Muscle layer of duodenum (tissue), 2 donors: ENCODE results near the gene CTNNAL1.
A peak's percentile ranks its signal among the peaks of the same experiment; 100 is the strongest.

Source experiments
- H3K27ac ChIP-seq: one replicate; pipeline ENCODE4 v1.7.0; 2013; ENCODE audit warnings: mild to moderate bottlenecking, low read length
- H3K27me3 ChIP-seq: one replicate; pipeline ENCODE4 v1.7.0; 2013; ENCODE audit warnings: low read depth, mild to moderate bottlenecking, control low read depth, low read length
- H3K36me3 ChIP-seq, 2 donors: one replicate each; pipeline ENCODE4 v1.7.0; 2013; ENCODE audit warnings: low read length in 2 of 2, control low read depth in 1 of 2, mild to moderate bottlenecking in 1 of 2; ENCODE audit not compliant: insufficient read depth in 2 of 2, control insufficient read depth in 1 of 2
- H3K4me1 ChIP-seq, 2 donors: one replicate each; pipeline ENCODE4 v1.7.0; 2013; ENCODE audit warnings: low read length in 2 of 2, mild to moderate bottlenecking in 2 of 2, control low read depth in 1 of 2, moderate library complexity in 1 of 2; ENCODE audit not compliant: insufficient read depth in 2 of 2, control insufficient read depth in 1 of 2
- H3K4me3 ChIP-seq, 2 donors: one replicate each; pipeline ENCODE4 v1.7.0; 2013; ENCODE audit warnings: low read length in 2 of 2, low read depth in 1 of 2, mild to moderate bottlenecking in 1 of 2
- H3K9me3 ChIP-seq, 2 donors: one replicate each; pipeline ENCODE4 v1.7.0; 2013; ENCODE audit warnings: low read length in 2 of 2, control low read depth in 1 of 2, mild to moderate bottlenecking in 1 of 2; ENCODE audit not compliant: control insufficient read depth in 1 of 2
- donor health status: healthy.

Gene CTNNAL1

DNA sequence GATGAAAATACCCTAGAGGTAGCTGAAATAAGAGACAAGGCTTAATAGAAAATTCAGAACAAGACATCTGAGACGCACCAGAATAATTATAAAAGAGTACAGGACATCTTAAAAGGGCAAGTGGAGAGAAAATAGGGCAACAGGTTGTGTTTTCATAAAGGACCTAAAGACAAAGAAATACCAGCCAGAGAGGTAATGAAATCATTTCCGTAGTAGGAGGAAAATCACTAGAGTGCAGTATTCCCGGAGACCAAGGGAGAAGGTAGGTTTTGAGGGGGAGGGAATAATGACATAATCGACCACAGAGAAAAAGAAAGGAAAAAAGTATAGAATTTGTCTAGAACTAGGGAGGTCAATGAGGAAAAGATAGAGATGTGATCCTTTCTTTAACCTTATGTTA is 26.2 kb upstream of the CTNNAL1 start:
- peaks cover 0 to 12% of the 10 kb centered on the region in 2 donors for H3K4me1 ChIP-seq
- H3K27me3 ChIP-seq, result no peaks in the 10 kb centered on the region
- no peak overlapping the region for H3K27ac ChIP-seq
- no peaks in the 10 kb centered on the region for H3K9me3 ChIP-seq
- no peak overlapping the region for H3K4me3 ChIP-seq
- H3K36me3 ChIP-seq, result peaks cover 22 to 42% of the 10 kb centered on the region in 2 donors

DNA sequence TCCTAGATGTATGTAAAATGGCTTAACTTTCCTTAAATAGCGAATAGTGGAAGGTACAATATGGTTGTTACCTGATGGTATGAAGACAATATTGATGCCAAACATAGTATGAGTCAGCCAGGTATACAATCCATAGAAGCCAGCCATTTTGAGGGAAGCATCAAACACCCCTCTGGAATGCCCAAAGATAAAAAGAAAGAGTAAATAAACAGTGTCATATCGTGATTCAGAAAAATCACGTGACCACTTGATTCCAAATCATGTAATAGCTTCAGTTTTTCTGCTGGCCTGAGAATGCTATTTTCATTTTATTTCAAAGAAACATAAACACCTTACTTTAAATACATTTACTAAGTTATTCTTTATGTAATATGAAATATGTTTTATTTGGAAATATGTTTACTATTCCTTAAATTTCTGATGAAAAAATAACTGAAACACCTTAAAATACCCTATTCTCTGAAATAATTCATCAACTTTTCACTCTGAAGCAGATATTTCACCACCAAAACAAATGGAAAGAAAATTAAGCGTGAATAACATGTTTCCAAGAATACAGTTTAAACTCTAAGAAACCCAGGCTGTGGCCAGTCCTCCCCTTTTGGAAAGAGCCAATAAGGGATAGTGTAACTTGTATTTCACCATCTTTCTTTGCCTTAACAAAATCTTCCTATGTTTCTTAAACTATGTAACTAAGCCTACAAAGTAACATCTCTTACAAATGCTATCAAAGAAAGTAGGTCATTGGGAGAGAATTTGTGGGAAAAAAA is 24.8 kb upstream of the CTNNAL1 start:
- H3K27ac ChIP-seq, result no peak overlapping the region
- H3K27me3 ChIP-seq, result no peaks in the 10 kb centered on the region
- no peak overlapping the region for H3K4me3 ChIP-seq
- H3K9me3 ChIP-seq, result no peaks in the 10 kb centered on the region
- H3K4me1 ChIP-seq, result peaks cover 0 to 12% of the 10 kb centered on the region in 2 donors
- H3K36me3 ChIP-seq, result peaks cover 11 to 33% of the 10 kb centered on the region in 2 donors

DNA sequence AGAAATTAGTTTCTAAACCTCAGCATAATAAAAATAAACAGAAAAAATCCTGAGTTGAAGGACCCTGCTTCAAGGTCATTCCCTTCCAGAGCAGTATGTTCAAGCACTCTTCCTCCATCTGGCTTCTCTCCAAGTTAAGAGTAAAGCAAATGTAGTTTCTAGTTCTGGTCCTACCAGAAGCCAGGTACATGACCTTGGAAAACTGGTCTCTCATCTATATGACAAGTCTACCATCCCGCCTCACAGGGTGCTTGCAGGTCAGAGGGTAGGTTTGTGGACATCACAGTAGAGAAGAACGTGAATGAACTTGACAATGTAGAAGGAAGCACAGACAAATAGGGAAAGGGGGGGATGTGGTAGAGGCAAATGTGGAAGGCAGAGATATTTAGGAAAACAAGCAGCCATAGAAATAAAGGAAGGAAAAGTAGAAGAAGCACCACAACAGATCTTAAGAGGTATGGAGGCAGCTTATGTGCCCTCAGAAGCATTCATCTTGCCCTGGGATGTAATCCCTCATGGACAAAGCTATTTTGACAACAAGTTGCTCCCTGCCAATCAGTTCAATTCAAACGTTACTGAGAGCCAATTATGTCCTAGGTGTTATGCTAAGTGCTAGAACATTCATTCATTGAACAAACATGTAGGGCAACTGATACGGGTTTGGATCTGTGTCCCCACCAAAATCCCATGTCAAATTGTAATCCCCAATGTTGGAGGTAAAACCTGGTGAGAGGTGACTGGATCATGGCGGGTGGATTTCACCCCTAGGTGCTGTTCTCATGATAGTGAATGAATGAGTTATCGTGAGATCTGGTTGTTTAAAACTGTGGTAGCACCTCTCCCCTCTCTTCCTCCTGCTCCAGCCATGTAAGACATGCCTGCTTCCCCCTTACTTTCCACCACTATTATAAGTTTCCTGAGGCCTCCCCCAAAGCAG is 23.7 kb upstream of the CTNNAL1 start:
- Histone ChIP-seq H3K27ac (peak overlapping the region; percentile 48), H3K27me3 (no peaks in the 10 kb centered on the region), H3K4me1 (peaks cover 0 to 12% of the 10 kb centered on the region in 2 donors), H3K9me3 (no peaks in the 10 kb centered on the region), H3K36me3 (peaks cover 10 to 29% of the 10 kb centered on the region in 2 donors), H3K4me3 (no peak overlapping the region)

DNA sequence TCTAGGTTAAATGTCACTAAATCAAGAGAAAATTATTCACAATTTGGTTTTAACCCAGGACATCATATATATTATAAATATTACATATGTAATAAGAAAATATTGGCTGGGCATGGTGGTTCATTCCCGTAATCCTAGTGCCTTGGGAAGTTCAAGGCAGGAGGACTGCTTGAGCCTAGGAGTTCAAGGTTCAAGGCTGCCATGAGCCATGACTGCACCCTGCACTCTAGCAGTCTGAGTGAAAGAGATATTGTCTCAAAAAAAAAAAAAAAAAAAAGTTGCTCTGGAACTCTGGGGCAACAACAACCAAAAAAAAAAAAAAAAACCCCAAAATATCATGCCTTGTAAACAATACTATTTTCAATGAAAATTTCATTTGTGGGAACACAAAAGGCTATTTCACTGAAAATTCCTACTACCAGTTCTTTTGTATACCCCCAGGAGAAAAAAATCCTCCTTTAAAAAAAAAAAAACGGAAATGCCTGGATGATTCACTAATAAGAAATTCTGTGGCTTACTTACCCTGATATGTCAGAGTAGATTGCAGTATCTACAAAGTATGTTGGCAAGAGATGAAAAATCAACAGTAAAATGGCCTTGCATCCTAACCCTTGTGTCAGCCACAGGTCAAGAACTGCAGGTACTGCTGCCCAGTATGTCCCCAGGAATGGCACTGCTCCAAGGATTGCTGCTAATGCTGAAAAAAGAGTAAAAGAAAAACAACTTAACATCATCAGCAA is 22.6 kb upstream of the CTNNAL1 start:
- Histone ChIP-seq H3K9me3 (no peaks in the 10 kb centered on the region), H3K36me3 (peaks cover 13 to 20% of the 10 kb centered on the region in 2 donors), H3K27me3 (no peaks in the 10 kb centered on the region), H3K4me1 (peaks cover 0 to 12% of the 10 kb centered on the region in 2 donors), H3K4me3 (no peak overlapping the region), H3K27ac (peak overlapping the region; percentile 48)

DNA sequence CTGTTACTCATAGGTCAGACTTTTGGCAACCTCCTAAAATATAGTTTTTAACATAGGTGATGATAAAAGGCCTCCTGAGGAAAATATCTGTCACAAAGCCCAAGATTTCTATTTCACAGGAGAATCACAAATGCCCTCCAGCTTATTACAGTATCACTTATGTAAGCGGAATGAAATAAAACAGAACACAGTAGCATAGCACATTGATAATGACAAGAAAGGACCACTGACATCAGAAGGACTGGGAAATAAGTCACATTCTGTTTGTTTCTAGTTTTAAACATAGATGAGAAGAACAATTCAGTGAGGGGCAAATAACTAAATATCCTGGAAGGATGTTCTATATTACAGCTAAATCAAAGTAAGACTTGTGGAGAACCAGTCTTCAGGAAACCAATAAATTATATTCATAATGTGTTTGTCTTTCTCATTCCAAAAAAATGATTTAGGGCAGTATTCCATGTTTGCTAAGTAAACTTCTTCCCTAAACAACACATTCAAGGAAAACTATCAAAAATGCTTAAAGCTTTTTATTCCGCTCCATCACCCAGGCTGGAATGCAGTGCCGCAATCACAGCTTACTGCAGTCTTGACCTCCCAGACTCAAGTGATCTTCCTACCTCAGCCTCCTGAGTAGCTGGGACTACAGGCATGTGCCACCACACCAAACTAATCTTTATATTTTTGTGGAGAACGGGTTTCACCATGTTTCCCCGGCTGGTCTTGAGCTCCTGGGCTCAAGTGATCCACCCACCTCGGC is 20.8 kb upstream of the CTNNAL1 start:
- no peak overlapping the region for H3K4me3 ChIP-seq
- H3K36me3 ChIP-seq, result peaks cover 8 to 13% of the 10 kb centered on the region in 2 donors
- H3K27me3 ChIP-seq, result no peaks in the 10 kb centered on the region
- no peak overlapping the region for H3K27ac ChIP-seq
- H3K4me1 ChIP-seq, result peaks cover 0 to 12% of the 10 kb centered on the region in 2 donors
- no peaks in the 10 kb centered on the region for H3K9me3 ChIP-seq

DNA sequence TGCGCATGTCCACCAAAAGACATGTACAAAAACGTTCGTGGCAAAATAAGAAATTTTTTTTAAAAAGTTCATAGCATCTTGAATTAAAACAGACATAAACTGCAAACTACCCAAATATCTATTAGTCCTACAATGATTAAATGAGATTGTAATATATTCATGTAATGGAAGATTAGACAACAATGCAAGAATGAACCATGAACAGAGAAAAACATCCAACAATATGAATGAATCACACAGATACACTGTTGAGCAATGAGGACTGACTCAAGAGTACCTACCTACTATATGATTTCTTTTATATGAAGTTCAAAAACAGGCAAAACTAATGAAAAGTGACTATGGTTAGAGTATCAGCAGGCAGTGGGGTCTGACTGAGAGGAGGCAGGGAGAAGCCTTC is 17.9 kb upstream of the CTNNAL1 start:
- H3K9me3 ChIP-seq, result no peaks in the 10 kb centered on the region
- no peak overlapping the region for H3K27ac ChIP-seq
- H3K36me3 ChIP-seq, result peaks cover 4 to 9% of the 10 kb centered on the region in 2 donors
- peaks cover 5 to 20% of the 10 kb centered on the region in 2 donors for H3K4me1 ChIP-seq
- no peak overlapping the region for H3K4me3 ChIP-seq
- no peaks in the 10 kb centered on the region for H3K27me3 ChIP-seq

DNA sequence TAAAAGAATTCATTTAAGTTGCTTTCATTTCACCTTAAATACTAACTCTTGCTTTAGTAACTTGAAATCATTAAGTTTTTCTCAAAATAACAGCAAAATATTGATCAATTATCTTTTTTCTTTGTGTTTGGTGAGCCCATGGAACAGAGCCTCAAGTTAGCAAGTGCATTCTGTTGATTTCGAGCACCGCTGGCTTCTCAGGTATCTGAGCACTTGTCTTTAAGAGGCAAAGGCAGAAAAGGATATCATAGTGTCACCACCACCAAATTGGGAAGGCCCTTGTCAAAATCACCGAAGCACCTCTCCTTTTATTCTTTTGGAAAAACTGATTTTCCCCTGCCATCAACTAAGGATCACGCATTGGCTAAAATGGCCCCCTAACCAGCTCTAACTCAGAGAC is 17.1 kb upstream of the CTNNAL1 start:
- Histone ChIP-seq H3K27ac (no peak overlapping the region), H3K36me3 (peaks cover 4 to 9% of the 10 kb centered on the region in 2 donors), H3K9me3 (no peaks in the 10 kb centered on the region), H3K4me3 (no peak overlapping the region), H3K27me3 (no peaks in the 10 kb centered on the region), H3K4me1 (peaks cover 5 to 21% of the 10 kb centered on the region in 2 donors)

DNA sequence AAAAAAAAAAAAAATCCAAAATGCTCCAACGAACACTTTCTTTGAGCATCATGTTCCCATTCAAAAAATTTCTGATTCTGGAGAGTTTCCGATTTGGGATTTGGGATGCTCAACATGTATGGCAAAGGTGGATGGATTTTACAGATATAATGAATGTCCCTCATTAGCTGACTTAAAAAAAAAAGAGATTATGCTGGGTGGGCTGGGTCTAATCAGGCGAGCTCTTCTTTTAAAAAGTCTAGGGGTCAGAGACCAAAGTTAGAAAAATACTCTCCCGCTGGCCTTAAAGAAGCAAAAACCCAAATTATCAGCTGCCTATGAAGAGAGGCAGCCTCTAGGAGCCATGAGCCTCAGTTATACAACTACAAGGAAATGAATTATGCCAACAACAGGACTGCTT is 15.2 kb upstream of the CTNNAL1 start:
- Histone ChIP-seq H3K4me3 (no peak overlapping the region), H3K27me3 (no peaks in the 10 kb centered on the region), H3K36me3 (peaks cover 4 to 8% of the 10 kb centered on the region in 2 donors), H3K9me3 (no peaks in the 10 kb centered on the region), H3K4me1 (peaks cover 5 to 22% of the 10 kb centered on the region in 2 donors), H3K27ac (no peak overlapping the region)

DNA sequence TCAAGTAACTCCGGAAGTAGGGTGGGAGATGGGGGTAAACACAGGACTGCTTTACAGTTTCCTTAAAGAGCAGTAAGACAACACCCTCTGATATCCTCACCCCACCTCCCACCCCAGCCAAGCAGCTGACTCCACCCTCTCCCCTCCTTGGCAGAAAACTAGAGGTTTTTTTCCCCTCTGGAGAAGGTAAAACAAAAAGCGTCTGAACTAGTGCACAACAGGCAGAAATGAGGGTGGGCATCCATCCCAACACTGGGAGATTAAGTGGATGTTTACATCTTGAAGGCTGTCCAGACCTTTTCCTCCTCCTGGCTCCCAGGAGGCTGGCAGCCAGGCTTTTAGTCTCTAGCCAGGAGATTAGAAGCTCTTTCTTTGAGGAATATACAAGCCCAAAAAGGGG is 13.9 kb upstream of the CTNNAL1 start:
- Histone ChIP-seq H3K9me3 (no peaks in the 10 kb centered on the region), H3K36me3 (peaks cover 0 to 4% of the 10 kb centered on the region in 2 donors), H3K4me1 (peaks cover 5 to 22% of the 10 kb centered on the region in 2 donors), H3K27me3 (no peaks in the 10 kb centered on the region), H3K27ac (no peak overlapping the region), H3K4me3 (no peak overlapping the region)

DNA sequence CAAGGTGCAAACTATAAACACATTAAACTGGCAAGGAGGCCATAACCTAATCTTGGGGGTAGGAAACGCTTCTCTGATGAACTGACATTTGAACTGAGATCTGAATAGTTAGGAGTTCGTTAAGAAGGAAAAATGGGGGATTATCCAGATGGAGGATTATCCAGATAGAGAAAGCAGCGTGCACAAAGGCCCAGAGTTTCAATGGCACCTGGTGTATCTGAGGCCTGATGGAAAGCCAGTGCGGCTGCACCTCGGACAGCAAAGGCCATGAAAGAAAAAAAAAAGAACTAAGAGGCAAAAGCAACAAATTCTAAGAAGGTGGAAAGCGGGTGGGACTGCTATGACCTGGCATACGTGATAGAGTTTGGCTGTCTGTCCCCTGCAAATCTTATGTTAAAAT is 13.0 kb upstream of the CTNNAL1 start:
- Histone ChIP-seq H3K4me1 (peaks cover 5 to 22% of the 10 kb centered on the region in 2 donors), H3K27ac (no peak overlapping the region), H3K4me3 (no peak overlapping the region), H3K9me3 (no peaks in the 10 kb centered on the region), H3K36me3 (no peaks in the 10 kb centered on the region), H3K27me3 (no peaks in the 10 kb centered on the region)
